Measurements from ENCODE around the gene SFN.

GRCh38 chr1:26863685-26864077, 732 bp downstream of the SFN start:
- TF ChIP-seq, protein P1, sequence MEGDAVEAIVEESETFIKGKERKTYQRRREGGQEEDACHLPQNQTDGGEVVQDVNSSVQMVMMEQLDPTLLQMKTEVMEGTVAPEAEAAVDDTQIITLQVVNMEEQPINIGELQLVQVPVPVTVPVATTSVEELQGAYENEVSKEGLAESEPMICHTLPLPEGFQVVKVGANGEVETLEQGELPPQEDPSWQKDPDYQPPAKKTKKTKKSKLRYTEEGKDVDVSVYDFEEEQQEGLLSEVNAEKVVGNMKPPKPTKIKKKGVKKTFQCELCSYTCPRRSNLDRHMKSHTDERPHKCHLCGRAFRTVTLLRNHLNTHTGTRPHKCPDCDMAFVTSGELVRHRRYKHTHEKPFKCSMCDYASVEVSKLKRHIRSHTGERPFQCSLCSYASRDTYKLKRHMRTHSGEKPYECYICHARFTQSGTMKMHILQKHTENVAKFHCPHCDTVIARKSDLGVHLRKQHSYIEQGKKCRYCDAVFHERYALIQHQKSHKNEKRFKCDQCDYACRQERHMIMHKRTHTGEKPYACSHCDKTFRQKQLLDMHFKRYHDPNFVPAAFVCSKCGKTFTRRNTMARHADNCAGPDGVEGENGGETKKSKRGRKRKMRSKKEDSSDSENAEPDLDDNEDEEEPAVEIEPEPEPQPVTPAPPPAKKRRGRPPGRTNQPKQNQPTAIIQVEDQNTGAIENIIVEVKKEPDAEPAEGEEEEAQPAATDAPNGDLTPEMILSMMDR (IDR thresholded peaks at IDR 0.05) = no peak
- TF ChIP-seq POLR2A (IDR thresholded peaks at IDR 0.05) = no peak

All from lower leg skin (tissue), 3 donors.